ENCODE results near the gene ATP6V1C2. TPM values are rescaled to one million over a fixed set of nuclear protein-coding genes. Genes with fewer than 3 reads are reported as not detected.

ATP6V1C2 gene
- total and polyA plus RNA-seq, 2 experiments from 2014 or later, result 0.14 to 2.1 TPM

DNA sequence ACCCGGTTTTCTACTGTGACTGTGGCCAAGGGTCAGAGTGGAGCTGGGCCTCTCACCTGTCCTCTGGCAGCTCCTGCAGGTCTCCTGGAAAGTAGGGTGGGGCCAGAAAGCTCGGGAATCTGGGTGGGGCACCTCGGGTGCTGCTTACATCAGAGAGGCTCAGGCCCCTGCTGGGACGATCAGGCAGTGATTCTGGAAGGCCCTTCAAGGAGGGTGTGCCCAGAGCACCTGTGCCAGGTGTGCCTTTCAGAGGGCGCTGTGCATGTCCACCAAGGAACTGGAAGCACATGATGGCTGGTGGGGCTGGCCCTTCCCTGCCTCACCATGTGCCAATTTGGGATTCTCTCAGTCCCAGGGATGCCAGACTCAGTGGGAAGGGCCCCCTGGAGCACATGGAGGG lies 44.0 kb downstream of the ATP6V1C2 start (continued):
- TF ChIP-seq, protein P1, sequence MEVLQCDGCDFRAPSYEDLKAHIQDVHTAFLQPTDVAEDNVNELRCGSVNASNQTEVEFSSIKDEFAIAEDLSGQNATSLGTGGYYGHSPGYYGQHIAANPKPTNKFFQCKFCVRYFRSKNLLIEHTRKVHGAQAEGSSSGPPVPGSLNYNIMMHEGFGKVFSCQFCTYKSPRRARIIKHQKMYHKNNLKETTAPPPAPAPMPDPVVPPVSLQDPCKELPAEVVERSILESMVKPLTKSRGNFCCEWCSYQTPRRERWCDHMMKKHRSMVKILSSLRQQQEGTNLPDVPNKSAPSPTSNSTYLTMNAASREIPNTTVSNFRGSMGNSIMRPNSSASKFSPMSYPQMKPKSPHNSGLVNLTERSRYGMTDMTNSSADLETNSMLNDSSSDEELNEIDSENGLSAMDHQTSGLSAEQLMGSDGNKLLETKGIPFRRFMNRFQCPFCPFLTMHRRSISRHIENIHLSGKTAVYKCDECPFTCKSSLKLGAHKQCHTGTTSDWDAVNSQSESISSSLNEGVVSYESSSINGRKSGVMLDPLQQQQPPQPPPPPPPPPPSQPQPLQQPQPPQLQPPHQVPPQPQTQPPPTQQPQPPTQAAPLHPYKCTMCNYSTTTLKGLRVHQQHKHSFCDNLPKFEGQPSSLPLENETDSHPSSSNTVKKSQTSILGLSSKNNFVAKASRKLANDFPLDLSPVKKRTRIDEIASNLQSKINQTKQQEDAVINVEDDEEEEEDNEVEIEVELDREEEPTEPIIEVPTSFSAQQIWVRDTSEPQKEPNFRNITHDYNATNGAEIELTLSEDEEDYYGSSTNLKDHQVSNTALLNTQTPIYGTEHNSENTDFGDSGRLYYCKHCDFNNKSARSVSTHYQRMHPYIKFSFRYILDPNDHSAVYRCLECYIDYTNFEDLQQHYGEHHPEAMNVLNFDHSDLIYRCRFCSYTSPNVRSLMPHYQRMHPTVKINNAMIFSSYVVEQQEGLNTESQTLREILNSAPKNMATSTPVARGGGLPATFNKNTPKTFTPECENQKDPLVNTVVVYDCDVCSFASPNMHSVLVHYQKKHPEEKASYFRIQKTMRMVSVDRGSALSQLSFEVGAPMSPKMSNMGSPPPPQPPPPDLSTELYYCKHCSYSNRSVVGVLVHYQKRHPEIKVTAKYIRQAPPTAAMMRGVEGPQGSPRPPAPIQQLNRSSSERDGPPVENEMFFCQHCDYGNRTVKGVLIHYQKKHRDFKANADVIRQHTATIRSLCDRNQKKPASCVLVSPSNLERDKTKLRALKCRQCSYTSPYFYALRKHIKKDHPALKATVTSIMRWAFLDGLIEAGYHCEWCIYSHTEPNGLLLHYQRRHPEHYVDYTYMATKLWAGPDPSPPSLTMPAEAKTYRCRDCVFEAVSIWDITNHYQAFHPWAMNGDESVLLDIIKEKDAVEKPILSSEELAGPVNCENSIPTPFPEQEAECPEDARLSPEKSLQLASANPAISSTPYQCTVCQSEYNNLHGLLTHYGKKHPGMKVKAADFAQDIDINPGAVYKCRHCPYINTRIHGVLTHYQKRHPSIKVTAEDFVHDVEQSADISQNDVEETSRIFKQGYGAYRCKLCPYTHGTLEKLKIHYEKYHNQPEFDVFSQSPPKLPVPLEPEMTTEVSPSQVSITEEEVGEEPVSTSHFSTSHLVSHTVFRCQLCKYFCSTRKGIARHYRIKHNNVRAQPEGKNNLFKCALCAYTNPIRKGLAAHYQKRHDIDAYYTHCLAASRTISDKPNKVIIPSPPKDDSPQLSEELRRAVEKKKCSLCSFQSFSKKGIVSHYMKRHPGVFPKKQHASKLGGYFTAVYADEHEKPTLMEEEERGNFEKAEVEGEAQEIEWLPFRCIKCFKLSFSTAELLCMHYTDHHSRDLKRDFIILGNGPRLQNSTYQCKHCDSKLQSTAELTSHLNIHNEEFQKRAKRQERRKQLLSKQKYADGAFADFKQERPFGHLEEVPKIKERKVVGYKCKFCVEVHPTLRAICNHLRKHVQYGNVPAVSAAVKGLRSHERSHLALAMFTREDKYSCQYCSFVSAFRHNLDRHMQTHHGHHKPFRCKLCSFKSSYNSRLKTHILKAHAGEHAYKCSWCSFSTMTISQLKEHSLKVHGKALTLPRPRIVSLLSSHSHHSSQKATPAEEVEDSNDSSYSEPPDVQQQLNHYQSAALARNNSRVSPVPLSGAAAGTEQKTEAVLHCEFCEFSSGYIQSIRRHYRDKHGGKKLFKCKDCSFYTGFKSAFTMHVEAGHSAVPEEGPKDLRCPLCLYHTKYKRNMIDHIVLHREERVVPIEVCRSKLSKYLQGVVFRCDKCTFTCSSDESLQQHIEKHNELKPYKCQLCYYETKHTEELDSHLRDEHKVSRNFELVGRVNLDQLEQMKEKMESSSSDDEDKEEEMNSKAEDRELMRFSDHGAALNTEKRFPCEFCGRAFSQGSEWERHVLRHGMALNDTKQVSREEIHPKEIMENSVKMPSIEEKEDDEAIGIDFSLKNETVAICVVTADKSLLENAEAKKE (CRISPR knock-in tag; IDR thresholded peaks at IDR 0.05), result no peak
- TF ChIP-seq, protein P2, sequence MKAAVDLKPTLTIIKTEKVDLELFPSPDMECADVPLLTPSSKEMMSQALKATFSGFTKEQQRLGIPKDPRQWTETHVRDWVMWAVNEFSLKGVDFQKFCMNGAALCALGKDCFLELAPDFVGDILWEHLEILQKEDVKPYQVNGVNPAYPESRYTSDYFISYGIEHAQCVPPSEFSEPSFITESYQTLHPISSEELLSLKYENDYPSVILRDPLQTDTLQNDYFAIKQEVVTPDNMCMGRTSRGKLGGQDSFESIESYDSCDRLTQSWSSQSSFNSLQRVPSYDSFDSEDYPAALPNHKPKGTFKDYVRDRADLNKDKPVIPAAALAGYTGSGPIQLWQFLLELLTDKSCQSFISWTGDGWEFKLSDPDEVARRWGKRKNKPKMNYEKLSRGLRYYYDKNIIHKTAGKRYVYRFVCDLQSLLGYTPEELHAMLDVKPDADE (IDR thresholded peaks at IDR 0.05), result no peak

DNA sequence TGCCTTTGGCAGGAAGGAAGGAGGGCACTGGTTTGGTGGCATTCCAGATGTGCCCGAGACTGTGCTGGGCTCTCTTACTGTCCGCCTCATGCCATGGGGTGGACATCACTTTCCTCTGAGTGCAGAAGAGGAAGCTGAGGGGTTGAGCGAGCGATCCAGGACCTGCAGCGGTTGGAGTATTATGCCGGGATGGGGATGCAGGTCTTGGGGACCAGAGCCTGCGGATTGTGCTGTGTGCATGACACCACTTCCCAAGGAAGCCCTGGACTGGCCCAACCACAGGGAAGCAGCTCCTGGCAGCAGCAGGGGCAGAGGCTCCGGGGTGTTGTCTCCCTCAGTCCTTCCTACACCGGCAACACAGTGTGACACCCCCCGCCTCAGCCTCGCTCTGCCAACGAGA lies 44.5 kb downstream of the ATP6V1C2 start:
- Histone ChIP-seq H2AFZ (no peak overlapping the region), H3K27me3 (ENCODE audit: insufficient read depth) (no peaks in the 10 kb centered on the region), H3K9me2 (ENCODE audit: insufficient read depth) (no peaks in the 10 kb centered on the region), H3K27ac (ENCODE audit: low read depth) (no peak overlapping the region), H4K20me1 (replicated peaks; ENCODE audit: insufficient read depth) (no peaks in the 10 kb centered on the region), H3K79me2 (replicated peaks; ENCODE audit: insufficient read depth) (no peaks in the 10 kb centered on the region), H3K36me3 (ENCODE audit: insufficient read depth) (no peaks in the 10 kb centered on the region), H3K4me1 (ENCODE audit: insufficient read depth) (no peaks in the 10 kb centered on the region), H3F3A (replicated peaks; ENCODE audit: low read depth) (no peaks in the 10 kb centered on the region), H3K4me3 (no peak overlapping the region), H3K4me2 (no peak overlapping the region)
- DNase-seq (ENCODE audit: low spot score) (no peak), ATAC-seq (no peak)
- Mint-ChIP-seq H3K4me1 (0 out of 3 replicates have a peak, but pooled peaks cover 4% of the 10 kb centered on the region), H3K27me3 (ENCODE audit: insufficient read depth, low read depth, poor library complexity) (peaks cover 15% of the 10 kb centered on the region), H3K4me3 (no peak overlapping the region), H3K36me3 (ENCODE audit: low read depth) (no peaks in the 10 kb centered on the region), H3K9me3 (no peaks in the 10 kb centered on the region), H3K27ac (no peak overlapping the region)
- no peak for TF ChIP-seq ZNF114 (CRISPR knock-in tag; IDR thresholded peaks at IDR 0.05)
- no peak for TF ChIP-seq REST (IDR thresholded peaks at IDR 0.05; ENCODE audit: unreplicated experiment)
- TF ChIP-seq CREB1 (CRISPR knock-in tag; IDR thresholded peaks at IDR 0.05; ENCODE audit: low read depth), result no peak
- no peak for TF ChIP-seq POLR2AphosphoS5 (IDR thresholded peaks at IDR 0.05; ENCODE audit: low read depth)
- TF ChIP-seq EZH2 (IDR thresholded peaks at IDR 0.05; ENCODE audit: low read depth, unreplicated experiment), result no peak
- no peak for TF ChIP-seq NANOG (IDR thresholded peaks at IDR 0.05; ENCODE audit: borderline replicate concordance)
